ENCODE measurements around the gene BHLHE23.
"Not testable (repeated sequence)": the region's sequence is repeated elsewhere in the genome, so short reads cannot be mapped to it uniquely, and the experiment has no call there.

The BHLHE23 gene

GRCh38 chr20:63043348-63044203, 36.8 kb upstream of the BHLHE23 start:
- TF ChIP-seq, protein P1, sequence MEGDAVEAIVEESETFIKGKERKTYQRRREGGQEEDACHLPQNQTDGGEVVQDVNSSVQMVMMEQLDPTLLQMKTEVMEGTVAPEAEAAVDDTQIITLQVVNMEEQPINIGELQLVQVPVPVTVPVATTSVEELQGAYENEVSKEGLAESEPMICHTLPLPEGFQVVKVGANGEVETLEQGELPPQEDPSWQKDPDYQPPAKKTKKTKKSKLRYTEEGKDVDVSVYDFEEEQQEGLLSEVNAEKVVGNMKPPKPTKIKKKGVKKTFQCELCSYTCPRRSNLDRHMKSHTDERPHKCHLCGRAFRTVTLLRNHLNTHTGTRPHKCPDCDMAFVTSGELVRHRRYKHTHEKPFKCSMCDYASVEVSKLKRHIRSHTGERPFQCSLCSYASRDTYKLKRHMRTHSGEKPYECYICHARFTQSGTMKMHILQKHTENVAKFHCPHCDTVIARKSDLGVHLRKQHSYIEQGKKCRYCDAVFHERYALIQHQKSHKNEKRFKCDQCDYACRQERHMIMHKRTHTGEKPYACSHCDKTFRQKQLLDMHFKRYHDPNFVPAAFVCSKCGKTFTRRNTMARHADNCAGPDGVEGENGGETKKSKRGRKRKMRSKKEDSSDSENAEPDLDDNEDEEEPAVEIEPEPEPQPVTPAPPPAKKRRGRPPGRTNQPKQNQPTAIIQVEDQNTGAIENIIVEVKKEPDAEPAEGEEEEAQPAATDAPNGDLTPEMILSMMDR (IDR thresholded peaks at IDR 0.05; ENCODE audit: low read depth, low read length, missing control alignments), result no peak
- no peak overlapping the region for H3K4me3 ChIP-seq (ENCODE audit: low read depth, low read length)
- DNase-seq (ENCODE audit: low read depth), result no peak

- TF ChIP-seq, protein P1 (IDR thresholded peaks at IDR 0.05; ENCODE audit: low read depth, low read length, missing control alignments), result no peak
- no peak for DNase-seq (ENCODE audit: low read depth)
- H3K4me3 ChIP-seq (ENCODE audit: low read depth, low read length), result no peak overlapping the region
Observed at GRCh38 chr20:63042448-63043071, 35.8 kb upstream of the BHLHE23 start.

GRCh38 chr20:63041776-63042175, 35.0 kb upstream of the BHLHE23 start:
- no peak overlapping the region for H3K4me3 ChIP-seq (ENCODE audit: low read depth, low read length)
- no peak for DNase-seq (ENCODE audit: low read depth)
- TF ChIP-seq, protein P1 (IDR thresholded peaks at IDR 0.05; ENCODE audit: low read depth, low read length, missing control alignments), result no peak

- no peak overlapping the region for H3K4me3 ChIP-seq (ENCODE audit: low read depth, low read length)
- DNase-seq (ENCODE audit: low read depth), result no peak
- TF ChIP-seq, protein P1 (IDR thresholded peaks at IDR 0.05; ENCODE audit: low read depth, low read length, missing control alignments), result no peak
Observed at GRCh38 chr20:63037669-63038268, 31.0 kb upstream of the BHLHE23 start.

DNA sequence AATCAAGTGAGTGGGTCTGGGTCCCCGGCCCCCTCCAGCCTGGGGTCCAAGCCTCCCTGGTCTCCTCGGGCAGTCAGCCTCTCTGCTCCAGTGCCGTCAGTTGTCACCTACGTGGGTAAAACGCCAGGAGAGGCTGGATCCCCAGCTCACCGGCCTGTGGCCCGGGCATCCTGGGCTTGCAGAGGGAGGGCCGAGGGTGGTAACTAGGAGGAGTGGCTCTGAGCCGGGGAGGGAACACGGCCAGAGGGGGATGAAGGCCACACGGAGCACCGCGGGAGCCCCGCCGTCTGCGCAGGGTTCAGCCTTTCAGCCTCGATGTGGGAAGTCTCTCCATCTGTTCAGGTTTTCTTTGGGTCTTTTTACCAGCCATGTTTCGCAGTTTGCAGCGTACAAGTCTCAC, 29.5 kb upstream of the BHLHE23 start:
- TF ChIP-seq, protein P1 (IDR thresholded peaks at IDR 0.05; ENCODE audit: low read depth, low read length, missing control alignments), result no peak
- no peak for DNase-seq (ENCODE audit: low read depth)
- no peak overlapping the region for H3K4me3 ChIP-seq (ENCODE audit: low read depth, low read length)

DNA sequence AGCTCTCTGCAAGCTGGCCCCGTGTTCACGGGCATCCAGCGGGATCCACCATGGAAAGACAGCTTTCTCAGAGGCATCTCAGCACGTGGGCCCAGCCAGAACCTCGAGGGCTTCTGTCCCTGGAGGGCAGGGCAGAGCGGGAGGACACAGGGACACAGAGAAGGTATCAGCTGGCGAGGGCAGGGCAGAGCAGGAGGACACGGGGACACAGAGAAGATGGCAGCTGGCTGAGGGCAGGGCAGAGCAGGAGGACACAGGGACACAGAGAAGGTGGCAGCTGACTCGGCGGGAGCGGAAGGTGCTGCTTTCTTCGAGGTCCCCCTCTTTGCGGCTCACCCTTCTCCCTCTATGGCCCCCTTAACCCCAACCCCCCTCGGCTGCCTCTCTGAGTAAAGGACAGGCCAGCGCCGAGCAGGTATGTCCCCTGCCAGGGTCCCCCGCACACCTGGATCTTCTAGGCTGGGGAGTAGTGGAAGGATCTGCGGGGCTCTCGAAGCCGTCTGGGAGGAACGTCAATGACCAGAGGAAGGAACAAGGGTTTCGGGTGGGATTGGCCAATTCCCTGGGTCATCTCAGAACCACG, 28.9 kb upstream of the BHLHE23 start:
- DNase-seq (ENCODE audit: low read depth), result no peak
- H3K4me3 ChIP-seq (ENCODE audit: low read depth, low read length), result no peak overlapping the region
- TF ChIP-seq, protein P1 (IDR thresholded peaks at IDR 0.05; ENCODE audit: low read depth, low read length, missing control alignments), result no peak

DNA sequence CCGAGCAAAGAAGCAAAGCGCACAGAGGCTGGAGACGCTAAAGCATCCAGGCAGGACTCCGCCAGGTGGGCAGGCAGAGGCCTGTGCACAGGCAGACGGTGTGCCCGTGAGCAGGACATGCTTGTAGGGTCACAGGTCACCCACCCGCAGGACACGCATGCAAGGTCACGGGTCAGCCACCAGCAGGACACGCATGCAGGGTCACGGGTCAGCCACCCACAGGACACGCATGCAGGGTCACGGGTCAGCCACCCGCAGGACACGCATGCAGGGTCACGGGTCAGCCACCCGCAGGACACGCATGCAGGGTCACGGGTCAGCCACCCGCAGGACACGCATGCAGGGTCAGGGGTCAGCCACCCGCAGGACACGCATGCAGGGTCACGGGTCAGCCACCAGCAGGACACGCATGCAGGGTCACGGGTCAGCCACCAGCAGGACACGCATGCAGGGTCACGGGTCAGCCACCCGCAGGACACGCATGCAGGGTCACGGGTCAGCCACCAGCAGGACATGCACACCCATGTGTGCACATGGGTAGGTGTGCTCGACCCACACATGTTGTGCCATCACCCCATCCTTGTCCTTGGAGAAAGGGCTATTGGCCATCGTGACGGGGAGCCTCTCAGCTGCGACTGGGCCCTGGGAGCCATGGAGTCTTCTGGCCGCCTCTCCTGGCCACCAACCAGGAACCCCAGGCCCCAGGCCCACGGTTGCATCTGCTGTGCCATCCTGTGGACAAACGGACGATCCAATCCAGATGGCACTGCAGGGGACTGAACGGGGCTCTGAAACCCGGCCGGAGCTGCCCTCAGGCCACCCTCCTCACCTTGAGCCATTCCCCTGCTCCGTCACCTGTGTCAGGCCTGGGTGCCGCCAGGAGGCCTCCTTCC, 28.2 kb upstream of the BHLHE23 start:
- not testable (repeated sequence) for H3K4me3 ChIP-seq (ENCODE audit: low read depth, low read length); DNase-seq (ENCODE audit: low read depth)
